Smooth muscle cell (in vitro differentiated cells): ENCODE results near the gene SRC. TPM values are rescaled to one million over a fixed set of nuclear protein-coding genes. Genes with fewer than 3 reads are reported as not detected.

ENCODE experiments used
- DNase-seq: peaks from one replicate; lab custom pipeline; 2025; ENCODE audit not compliant: unreplicated experiment; lab: John Stamatoyannopoulos, UW
- H2AFZ ChIP-seq: fragments of 200-600 bp; sonication (generic); 2 replicates; pipeline ENCODE4 v1.6.0; 2016; ENCODE audit warnings: antibody characterized with exemption, low read depth, mild to moderate bottlenecking
- H3F3A ChIP-seq: fragments of 200-600 bp; sonication (generic); 2 replicates; pipeline ENCODE4 v1.6.0; 2017; ENCODE audit warnings: antibody characterized with exemption, low read depth
- H3K27ac ChIP-seq: fragments of 200-600 bp; sonication (generic); 2 replicates; pipeline ENCODE4 v1.5.1; 2016; ENCODE audit warnings: low read depth, mild to moderate bottlenecking
- H3K27me3 ChIP-seq: fragments of 200-600 bp; sonication (generic); 2 replicates; pipeline ENCODE4 v1.6.1; 2016; ENCODE audit warnings: low read depth, mild to moderate bottlenecking
- H3K36me3 ChIP-seq: fragments of 200-600 bp; sonication (generic); 2 replicates; pipeline ENCODE4 v1.5.1; 2016; ENCODE audit warnings: low read depth
- H3K4me1 ChIP-seq: fragments of 200-600 bp; sonication (generic); 2 replicates; pipeline ENCODE4 v1.5.1; 2016; ENCODE audit warnings: low read depth
- H3K4me2 ChIP-seq: fragments of 200-600 bp; sonication (generic); 2 replicates; pipeline ENCODE4 v1.6.0; 2016; ENCODE audit warnings: mild to moderate bottlenecking
- H3K4me3 ChIP-seq: fragments of 200-600 bp; sonication (generic); 2 replicates; pipeline ENCODE4 v1.5.1; 2016; ENCODE audit warnings: mild to moderate bottlenecking
- H3K79me2 ChIP-seq: fragments of 200-600 bp; sonication (generic); 2 replicates; pipeline ENCODE4 v1.6.0; 2016; ENCODE audit warnings: low read depth, mild to moderate bottlenecking
- H3K9ac ChIP-seq: fragments of 200-600 bp; sonication (generic); 2 replicates; pipeline ENCODE4 v1.6.0; 2016; ENCODE audit warnings: low read depth
- H3K9me3 ChIP-seq: fragments of 200-600 bp; sonication (generic); replicated peaks from 2 replicates; pipeline ENCODE4 v1.5.1; 2016; ENCODE audit warnings: low read depth
- H4K20me1 ChIP-seq: fragments of 200-600 bp; sonication (generic); 2 replicates; pipeline ENCODE4 v1.6.0; 2016; ENCODE audit warnings: low read depth
- CTCF ChIP-seq: fragments of 200-600 bp; sonication (generic); IDR thresholded peaks from 2 replicates; pipeline ENCODE4 v1.5.1; 2017; ENCODE audit warnings: borderline replicate concordance, mild to moderate bottlenecking, antibody characterized with exemption; ENCODE audit not compliant: insufficient read depth, poor library complexity, severe bottlenecking
- WGBS: methylation state at CpG from one replicate; pipeline ENCODE4 v1.1.7; 2016; ENCODE audit warnings: low lambda C conversion rate; 5-methylcytosine and 5-hydroxymethylcytosine counted together
- polyA plus RNA-seq: library from polyadenylated mRNA; unstranded; fragments of >200 nt; fragmentation: Nextera tagmentation; extraction: Ambion mirVana; gene quantifications from 2 replicates; pipeline ENCODE4 v1.2.1, GENCODE V29; 2016
- total RNA-seq: library from RNA; depleted of rRNA; stranded (reverse); fragments of >200 nt; gene quantifications from 2 replicates; pipeline ENCODE4 v1.2.3, GENCODE V29; 2014

The SRC gene
- total and polyA plus RNA-seq, 2 experiments from 2014 or later: 26.0 to 36.5 TPM

- 96% methylated on average over 3 of the region's 3 CpGs for WGBS
- TF ChIP-seq CTCF: no peak
- peaks cover 7% of the 10 kb centered on the region for H3K36me3 ChIP-seq
Measured at GRCh38 chr20:37301558-37301957, 44.4 kb upstream of the SRC start.

GRCh38 chr20:37302981-37303380 is 43.0 kb upstream of the SRC start:
- Histone ChIP-seq H3K27me3 (no peaks in the 10 kb centered on the region), H4K20me1 (no peaks in the 10 kb centered on the region), H3K27ac (no peak overlapping the region), H3K4me3 (no peak overlapping the region), H3F3A (peaks cover 1% of the 10 kb centered on the region), H2AFZ (no peak overlapping the region), H3K79me2 (peaks cover 70% of the 10 kb centered on the region), H3K4me1 (peaks cover 3% of the 10 kb centered on the region), H3K9ac (no peak overlapping the region), H3K9me3 (no peaks in the 10 kb centered on the region), H3K4me2 (no peak overlapping the region), H3K36me3 (peaks cover 7% of the 10 kb centered on the region)
- DNase-seq: no peak
- no peak for TF ChIP-seq CTCF
- 95% methylated on average over 2 of the region's 2 CpGs for WGBS

More at GRCh38 chr20:37301558-37301957, 44.4 kb upstream of the SRC start:
- DNase-seq: no peak
- Histone ChIP-seq H3K27ac (no peak overlapping the region), H3K4me3 (no peak overlapping the region), H3F3A (peaks cover 4% of the 10 kb centered on the region), H2AFZ (no peak overlapping the region), H3K4me1 (peaks cover 5% of the 10 kb centered on the region), H4K20me1 (no peaks in the 10 kb centered on the region), H3K27me3 (no peaks in the 10 kb centered on the region), H3K9me3 (no peaks in the 10 kb centered on the region), H3K4me2 (no peak overlapping the region), H3K9ac (no peak overlapping the region), H3K79me2 (peaks cover 70% of the 10 kb centered on the region)

- Histone ChIP-seq H3K36me3 (peaks cover 7% of the 10 kb centered on the region), H3F3A (peaks cover 2% of the 10 kb centered on the region), H3K4me1 (peaks cover 3% of the 10 kb centered on the region), H3K9ac (no peak overlapping the region), H3K79me2 (peaks cover 63% of the 10 kb centered on the region), H4K20me1 (no peaks in the 10 kb centered on the region), H3K9me3 (no peaks in the 10 kb centered on the region), H3K4me3 (no peak overlapping the region), H3K27me3 (no peaks in the 10 kb centered on the region), H3K27ac (no peak overlapping the region), H3K4me2 (no peak overlapping the region), H2AFZ (no peak overlapping the region)
- 96% methylated on average over 4 of the region's 4 CpGs for WGBS
- TF ChIP-seq CTCF: no peak
- DNase-seq: no peak
Measured at GRCh38 chr20:37303637-37304036, 42.3 kb upstream of the SRC start.

- peaks cover 6% of the 10 kb centered on the region for H4K20me1 ChIP-seq
- H3K27ac ChIP-seq: no peak overlapping the region
- no peak for TF ChIP-seq CTCF
- H3K36me3 ChIP-seq: peaks cover 7% of the 10 kb centered on the region
- no peak overlapping the region for H3K9ac ChIP-seq
- no peak overlapping the region for H3K4me3 ChIP-seq
- no peak for DNase-seq
- peaks cover 5% of the 10 kb centered on the region for H3F3A ChIP-seq
- H3K4me1 ChIP-seq: peaks cover 3% of the 10 kb centered on the region
- peaks cover 54% of the 10 kb centered on the region for H3K79me2 ChIP-seq
- no peaks in the 10 kb centered on the region for H3K27me3 ChIP-seq
- no peaks in the 10 kb centered on the region for H3K9me3 ChIP-seq
- H3K4me2 ChIP-seq: no peak overlapping the region
- 91% methylated on average over 6 of the region's 6 CpGs for WGBS
- H2AFZ ChIP-seq: no peak overlapping the region
Measured at GRCh38 chr20:37305079-37305478, 40.9 kb upstream of the SRC start.
